Upper lobe of left lung (tissue), 4 donors: ENCODE data around the gene PIGN.

ENCODE experiments used
- CTCF ChIP-seq, 6 experiments: fragments of 450-650 bp in 4 of 6; fragments of 200-600 bp in 2 of 6; sonication (generic) in 2 of 6; IDR thresholded peaks; one replicate each; pipeline ENCODE4 v1.5.1; 2016 to 2019; ENCODE audit warnings: antibody characterized with exemption in 6 of 6
- POLR2A ChIP-seq, 4 donors: fragments of 450-650 bp; IDR thresholded peaks; one replicate each; pipeline ENCODE4 v1.5.1; 2016 to 2017; ENCODE audit warnings: antibody characterized with exemption in 4 of 4, mild to moderate bottlenecking in 2 of 4

- TF ChIP-seq POLR2A (IDR thresholded peaks at IDR 0.05) (no peak), CTCF (IDR thresholded peaks at IDR 0.05) (no peak)
Measured at GRCh38 chr18:62126737-62127136, 60.1 kb downstream of the PIGN start.
